ENCODE measurements around the gene SH3GL3. TPM values are rescaled to one million over a fixed set of nuclear protein-coding genes. Genes with fewer than 3 reads are reported as not detected.

The SH3GL3 gene
- total RNA-seq, 2 donors from 2014 or later: 3.5 to 3.8 TPM

DNA sequence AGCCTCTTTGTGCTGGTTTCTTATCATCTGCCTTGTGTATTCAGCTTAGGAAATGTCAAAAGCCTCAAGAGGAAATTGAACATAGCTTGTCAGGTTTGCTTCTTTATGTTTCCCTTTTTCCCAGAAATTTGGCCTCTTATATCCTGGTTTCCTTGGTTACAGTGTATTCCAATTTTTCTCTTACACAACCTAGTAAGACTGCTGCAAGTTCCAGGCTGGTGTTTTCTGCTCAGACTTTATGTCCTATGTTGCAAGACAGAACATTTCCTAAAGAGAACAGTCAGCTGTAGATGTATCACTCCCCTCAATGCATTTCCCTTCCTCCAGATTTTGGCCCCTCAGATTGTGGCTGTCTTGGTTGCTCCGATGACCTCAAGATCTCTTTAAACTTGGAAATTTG lies 102.5 kb downstream of the SH3GL3 start:
- H3K27ac Mint-ChIP-seq: no peak overlapping the region
- no peak for TF ChIP-seq CTCF (conservative IDR thresholded peaks at IDR 0.05)
- no peaks in the 10 kb centered on the region for H3K9me3 ChIP-seq (ENCODE audit: control insufficient read depth, low read length)
- H3K4me3 Mint-ChIP-seq: no peak overlapping the region
- H3K27me3 ChIP-seq (ENCODE audit: control insufficient read depth, insufficient read depth, low read length, poor library complexity, severe bottlenecking): no peaks in the 10 kb centered on the region
- no peaks in the 10 kb centered on the region for H3K27me3 Mint-ChIP-seq (ENCODE audit: insufficient read depth)
- peaks cover 8% of the 10 kb centered on the region for H3K4me1 ChIP-seq (ENCODE audit: control insufficient read depth, insufficient read depth, low read length)
- peaks cover 18% of the 10 kb centered on the region for H3K4me1 Mint-ChIP-seq
- H3K9ac ChIP-seq (ENCODE audit: extremely low read depth, low read length, poor library complexity, severe bottlenecking): no peak overlapping the region
- H3K27ac ChIP-seq (ENCODE audit: low read depth, low read length): no peak overlapping the region
- no peak for DNase-seq
- WGBS, 2 experiments (ENCODE audit: insufficient coverage in 1 of 2, insufficient read length in 1 of 2): 91% methylated on average over 1 of the region's 1 CpG; no CpG with 5 or more reads in 1 of the 2 experiments
- H3K9me3 Mint-ChIP-seq: peaks cover under 1% of the 10 kb centered on the region
- no peaks in the 10 kb centered on the region for H3K36me3 Mint-ChIP-seq (ENCODE audit: low read depth)
- no peaks in the 10 kb centered on the region for H3K36me3 ChIP-seq (ENCODE audit: control insufficient read depth, insufficient read depth, low read length)
- H3K4me3 ChIP-seq (ENCODE audit: low read length): no peak overlapping the region

- peaks cover 8% of the 10 kb centered on the region for H3K4me1 Mint-ChIP-seq
- 91 to 100% methylated on average over 1 to 5 of the region's 5 CpGs for WGBS, 2 experiments (ENCODE audit: insufficient coverage in 1 of 2, insufficient read length in 1 of 2)
- no peak overlapping the region for H3K4me3 ChIP-seq (ENCODE audit: low read length)
- H3K27me3 Mint-ChIP-seq (ENCODE audit: insufficient read depth): no peaks in the 10 kb centered on the region
- H3K36me3 Mint-ChIP-seq (ENCODE audit: low read depth): no peaks in the 10 kb centered on the region
- no peaks in the 10 kb centered on the region for H3K36me3 ChIP-seq (ENCODE audit: control insufficient read depth, insufficient read depth, low read length)
- no peak for TF ChIP-seq CTCF (conservative IDR thresholded peaks at IDR 0.05)
- H3K4me1 ChIP-seq (ENCODE audit: control insufficient read depth, insufficient read depth, low read length): peaks cover 3% of the 10 kb centered on the region
- H3K27ac Mint-ChIP-seq: no peak overlapping the region
- H3K27me3 ChIP-seq (ENCODE audit: control insufficient read depth, insufficient read depth, low read length, poor library complexity, severe bottlenecking): no peaks in the 10 kb centered on the region
- H3K27ac ChIP-seq (ENCODE audit: low read depth, low read length): no peak overlapping the region
- peaks cover 2% of the 10 kb centered on the region for H3K9me3 Mint-ChIP-seq
- no peak overlapping the region for H3K9ac ChIP-seq (ENCODE audit: extremely low read depth, low read length, poor library complexity, severe bottlenecking)
- no peak for DNase-seq
- H3K9me3 ChIP-seq (ENCODE audit: control insufficient read depth, low read length): no peaks in the 10 kb centered on the region
- no peak overlapping the region for H3K4me3 Mint-ChIP-seq
These were observed 107.4 kb downstream of the SH3GL3 start for GRCh38 chr15:83554558-83554957.

- H3K27ac ChIP-seq (ENCODE audit: low read depth, low read length): no peak overlapping the region
- TF ChIP-seq CTCF (conservative IDR thresholded peaks at IDR 0.05): no peak
- no peak overlapping the region for H3K9ac ChIP-seq (ENCODE audit: extremely low read depth, low read length, poor library complexity, severe bottlenecking)
- no peaks in the 10 kb centered on the region for H3K9me3 ChIP-seq (ENCODE audit: control insufficient read depth, low read length)
- no peak for DNase-seq
- 86% methylated on average over 2 of the region's 2 CpGs; no CpG with 5 or more reads in 1 of the 2 experiments for WGBS, 2 experiments (ENCODE audit: insufficient coverage in 1 of 2, insufficient read length in 1 of 2)
- H3K36me3 ChIP-seq (ENCODE audit: control insufficient read depth, insufficient read depth, low read length): no peaks in the 10 kb centered on the region
- H3K27me3 ChIP-seq (ENCODE audit: control insufficient read depth, insufficient read depth, low read length, poor library complexity, severe bottlenecking): no peaks in the 10 kb centered on the region
- H3K4me3 ChIP-seq (ENCODE audit: low read length): no peak overlapping the region
- Mint-ChIP-seq H3K36me3 (ENCODE audit: low read depth) (no peaks in the 10 kb centered on the region), H3K27ac (no peak overlapping the region), H3K4me3 (no peak overlapping the region), H3K9me3 (peaks cover 2% of the 10 kb centered on the region), H3K27me3 (ENCODE audit: insufficient read depth) (no peaks in the 10 kb centered on the region), H3K4me1 (peaks cover 5% of the 10 kb centered on the region)
- peaks cover 3% of the 10 kb centered on the region for H3K4me1 ChIP-seq (ENCODE audit: control insufficient read depth, insufficient read depth, low read length)
These were observed 108.2 kb downstream of the SH3GL3 start for GRCh38 chr15:83555383-83555782.
